HS-27A (cell line): ENCODE measurements around the gene PILRA.
"Not testable (repeated sequence)": the region's sequence is repeated elsewhere in the genome, so short reads cannot be mapped to it uniquely, and the experiment has no call there.

Experiments
- DNase-seq: peaks from one replicate; pipeline ENCODE4 v3.0.0-alpha.2; 2012; ENCODE audit warnings: low read depth, missing footprints

The PILRA gene

DNA sequence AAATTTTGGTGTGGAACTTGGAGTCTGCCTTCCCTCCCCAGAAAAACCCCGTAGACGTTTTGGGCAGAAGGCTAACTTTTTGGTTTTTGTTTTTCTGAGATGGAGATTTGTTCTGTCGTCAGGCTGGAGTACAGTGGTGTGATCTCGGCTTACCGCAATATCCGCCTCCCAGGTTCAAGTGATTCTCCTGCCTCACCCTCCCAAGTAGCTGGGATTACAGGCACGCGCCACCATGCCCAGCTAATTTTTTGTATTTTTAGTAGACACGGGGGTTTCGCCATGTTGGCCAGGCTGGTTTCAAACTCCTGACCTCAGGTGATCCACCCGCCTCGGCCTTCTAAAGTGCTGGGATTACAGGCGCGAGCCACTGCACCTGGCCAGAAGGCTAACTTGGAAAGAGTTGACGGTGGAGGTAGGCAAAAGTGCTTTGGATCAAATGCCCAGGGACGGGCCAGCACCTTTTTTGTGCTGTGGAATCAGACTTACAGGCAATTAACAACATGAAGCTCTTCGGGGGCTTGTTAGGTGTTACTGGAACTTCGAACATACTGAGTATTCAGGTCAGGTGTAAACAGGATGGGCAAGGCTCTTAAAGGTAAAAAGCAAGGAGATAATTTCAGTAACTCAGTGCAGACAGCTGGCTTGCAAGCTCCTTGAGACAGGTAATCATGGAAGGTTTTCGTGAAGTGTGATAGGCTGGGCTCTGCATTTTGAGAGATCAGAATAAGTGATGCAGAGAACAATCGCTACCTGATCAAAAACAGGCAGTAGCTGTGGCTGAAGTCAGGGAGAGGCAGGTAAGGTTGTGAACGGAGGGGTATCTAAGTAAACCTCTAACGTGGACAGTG, 61.2 kb downstream of the PILRA start:
- DNase-seq, result no peak

DNA sequence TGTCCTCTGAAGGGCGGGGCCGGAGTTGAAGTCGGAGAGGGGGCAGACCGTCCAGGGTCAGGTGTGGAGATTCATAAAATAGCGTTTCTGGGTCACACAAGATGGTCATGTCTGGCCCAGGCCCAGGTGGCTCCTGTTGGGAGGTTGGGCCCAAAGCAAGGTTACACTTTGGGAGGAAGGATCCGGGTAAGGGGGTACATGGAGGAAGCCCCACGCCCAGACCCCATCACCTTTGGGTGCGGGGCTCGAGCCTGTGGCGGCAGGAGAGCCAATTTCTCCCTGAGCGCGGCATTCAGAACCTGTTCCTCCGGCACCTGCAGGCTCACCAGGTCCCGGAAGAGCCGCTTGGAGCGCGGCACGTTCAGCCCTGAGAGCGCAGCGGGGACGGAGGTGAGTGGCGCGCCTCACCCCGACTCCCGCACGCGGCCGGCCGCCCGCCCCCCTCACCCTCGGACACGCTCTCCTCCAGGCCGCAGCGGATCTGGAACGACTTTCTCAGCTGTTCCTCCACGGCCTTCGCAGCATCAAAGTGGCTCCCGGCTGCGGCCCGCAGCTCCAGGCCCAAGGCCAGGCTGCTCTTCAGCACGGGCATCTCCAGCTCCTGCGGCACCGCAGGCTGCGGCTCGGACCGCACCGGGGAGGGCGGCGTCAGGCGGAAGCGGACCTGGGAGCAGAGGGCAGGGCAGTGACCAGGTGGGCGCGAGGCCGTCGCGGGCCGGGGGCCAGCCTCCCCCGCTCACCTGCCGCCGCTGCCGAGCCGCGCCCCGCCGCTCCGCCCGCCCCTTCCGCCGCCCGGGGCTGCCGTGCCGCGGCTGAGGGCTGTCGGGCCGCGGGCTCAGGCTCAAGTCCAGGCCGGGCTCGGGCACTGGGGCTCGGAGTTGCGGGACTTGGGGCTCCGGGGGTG, 62.4 kb downstream of the PILRA start:
- no peak for DNase-seq

DNA sequence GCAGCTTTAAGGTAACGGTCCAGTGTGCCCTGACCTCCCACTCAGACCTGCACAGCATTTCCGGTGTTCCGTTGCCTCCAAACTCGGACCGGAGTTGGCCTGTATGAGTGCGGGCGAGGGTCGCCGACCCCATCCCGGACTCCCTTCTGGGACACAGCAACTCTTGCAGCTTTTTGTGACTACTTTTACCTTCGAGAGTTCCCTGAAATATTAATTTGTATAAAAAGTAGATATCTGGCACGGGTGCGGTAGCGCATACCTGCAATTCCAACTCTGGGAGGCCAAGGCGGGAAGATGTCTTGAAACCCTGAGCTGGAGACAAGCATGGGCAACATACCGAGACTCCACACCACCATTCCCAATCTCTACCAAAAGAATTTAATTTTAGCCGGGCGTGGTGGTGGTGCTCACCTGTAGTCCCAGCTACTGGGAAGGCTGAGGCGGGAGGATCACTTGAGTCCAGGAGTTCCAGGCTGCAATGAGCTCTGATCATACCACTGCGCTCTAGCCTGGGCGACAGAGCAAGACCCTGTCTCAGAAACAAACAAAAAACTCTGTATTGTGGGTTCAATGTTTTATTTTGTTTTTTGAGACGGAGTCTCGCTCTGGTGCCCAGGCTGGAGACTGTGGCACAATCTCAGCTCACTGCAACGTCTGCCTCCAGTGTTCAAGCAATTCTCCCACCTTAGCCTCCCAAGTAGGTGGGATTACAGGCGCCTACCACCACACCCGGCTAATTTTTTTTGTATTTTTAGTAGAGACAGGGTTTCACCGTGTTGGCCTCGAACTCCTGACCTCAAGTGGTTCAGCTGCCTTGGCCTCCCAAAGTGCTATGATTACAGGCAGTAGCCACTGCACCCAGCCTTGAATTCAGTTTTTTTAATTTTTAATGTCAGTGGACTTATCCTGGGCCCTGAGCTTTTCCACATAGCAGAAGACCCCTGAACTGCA, 64.1 kb downstream of the PILRA start:
- DNase-seq, result no peak

DNA sequence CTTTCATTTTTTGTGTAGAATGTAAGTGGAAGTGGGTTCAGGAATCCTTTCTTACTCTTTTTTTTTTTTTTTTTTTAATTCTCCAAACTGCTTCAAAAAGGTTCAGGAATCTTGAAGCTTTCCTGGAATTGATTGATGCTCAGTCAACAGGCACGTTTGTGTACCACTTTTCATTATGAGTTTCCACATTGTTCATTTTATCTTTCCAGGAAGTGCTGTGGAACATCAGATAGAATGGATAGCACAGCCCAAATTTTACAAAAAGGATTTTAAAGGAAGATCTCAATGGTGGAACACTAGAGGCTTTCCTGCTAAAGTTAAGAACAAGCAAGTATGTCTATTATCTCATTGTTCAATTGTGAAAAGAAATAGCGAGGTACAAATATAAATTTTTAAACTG, 64.9 kb downstream of the PILRA start:
- no peak for DNase-seq

DNA sequence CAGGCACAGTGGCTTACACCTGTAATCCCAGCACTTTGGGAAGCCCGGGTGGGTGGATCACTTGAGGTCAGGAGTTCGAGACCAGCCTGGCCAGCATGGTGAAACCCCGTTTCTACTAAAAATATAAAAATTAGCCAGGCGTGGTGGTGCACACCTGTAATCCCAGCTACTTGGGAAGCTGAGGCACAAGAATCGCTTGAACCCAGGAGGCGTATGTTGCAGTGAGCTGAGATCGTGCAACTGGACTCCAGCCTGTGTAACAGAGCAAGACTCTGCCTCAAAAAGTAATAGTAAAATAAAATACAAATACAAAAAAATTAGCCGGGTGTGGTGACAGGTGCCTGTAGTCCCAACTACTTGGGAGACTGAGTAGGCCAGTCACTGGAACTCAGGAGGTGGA, 65.4 kb downstream of the PILRA start:
- not testable (repeated sequence) for DNase-seq

DNA sequence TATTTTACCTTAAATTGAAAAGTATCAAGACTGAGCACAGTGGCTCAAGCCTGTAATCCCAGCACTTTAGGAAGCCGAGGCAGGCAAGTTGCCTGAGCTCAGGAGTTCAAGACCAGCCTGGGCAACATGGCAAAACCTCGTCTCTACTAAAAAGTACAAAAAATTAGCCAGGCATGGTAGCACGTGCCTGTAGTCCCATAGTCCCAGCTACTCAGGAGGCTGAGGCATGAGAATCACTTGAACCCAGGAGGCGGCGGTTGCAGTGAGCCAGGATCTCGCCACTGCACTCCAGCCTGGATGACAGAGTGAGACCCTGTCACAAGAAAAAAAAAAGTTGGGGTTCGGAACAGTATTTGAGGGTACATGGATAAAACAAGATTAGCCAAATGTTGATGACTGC, 66.0 kb downstream of the PILRA start:
- not testable (repeated sequence) for DNase-seq

DNA sequence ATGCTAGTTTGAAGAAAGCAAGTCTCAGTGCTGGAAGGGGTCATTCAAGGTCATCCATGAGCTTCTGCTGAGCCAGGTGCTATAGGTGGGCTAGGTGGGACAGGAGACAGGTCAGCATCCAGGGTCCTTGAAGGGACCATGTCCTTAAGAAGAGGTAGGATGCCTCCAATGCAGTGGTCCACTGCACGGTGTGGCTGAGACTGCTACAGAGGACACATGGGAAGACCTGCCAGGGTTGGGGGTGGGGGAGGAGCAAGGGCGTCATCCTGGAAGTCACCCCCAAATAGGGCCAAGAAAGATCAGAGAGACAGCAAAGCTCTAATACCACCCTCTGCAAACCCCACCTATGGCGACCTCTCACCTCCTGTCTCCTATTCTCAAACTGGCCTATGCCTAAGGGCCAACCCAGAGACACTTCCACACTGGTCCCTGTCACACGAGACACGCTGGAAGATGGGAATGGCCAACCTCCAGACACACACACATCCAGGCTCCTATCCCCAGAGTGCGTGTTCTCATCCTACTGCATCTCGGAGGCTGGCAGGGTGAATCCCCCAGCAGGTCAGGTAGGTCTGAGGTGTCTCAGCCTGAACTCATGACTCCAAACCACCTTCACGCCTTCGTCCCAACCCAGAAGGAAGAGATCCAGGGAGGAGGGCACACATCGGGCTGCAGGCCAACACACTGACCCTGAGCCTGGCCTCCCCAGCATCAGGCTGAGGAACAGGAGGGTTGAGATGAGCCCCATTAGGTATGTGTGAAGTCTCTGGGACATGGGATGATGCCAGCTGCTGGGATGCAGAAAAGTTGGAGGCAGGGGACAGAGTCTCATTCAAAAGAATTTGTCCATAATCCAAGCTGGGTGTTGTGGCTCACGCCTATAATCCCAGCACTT, 68.6 kb downstream of the PILRA start:
- DNase-seq, result no peak

DNA sequence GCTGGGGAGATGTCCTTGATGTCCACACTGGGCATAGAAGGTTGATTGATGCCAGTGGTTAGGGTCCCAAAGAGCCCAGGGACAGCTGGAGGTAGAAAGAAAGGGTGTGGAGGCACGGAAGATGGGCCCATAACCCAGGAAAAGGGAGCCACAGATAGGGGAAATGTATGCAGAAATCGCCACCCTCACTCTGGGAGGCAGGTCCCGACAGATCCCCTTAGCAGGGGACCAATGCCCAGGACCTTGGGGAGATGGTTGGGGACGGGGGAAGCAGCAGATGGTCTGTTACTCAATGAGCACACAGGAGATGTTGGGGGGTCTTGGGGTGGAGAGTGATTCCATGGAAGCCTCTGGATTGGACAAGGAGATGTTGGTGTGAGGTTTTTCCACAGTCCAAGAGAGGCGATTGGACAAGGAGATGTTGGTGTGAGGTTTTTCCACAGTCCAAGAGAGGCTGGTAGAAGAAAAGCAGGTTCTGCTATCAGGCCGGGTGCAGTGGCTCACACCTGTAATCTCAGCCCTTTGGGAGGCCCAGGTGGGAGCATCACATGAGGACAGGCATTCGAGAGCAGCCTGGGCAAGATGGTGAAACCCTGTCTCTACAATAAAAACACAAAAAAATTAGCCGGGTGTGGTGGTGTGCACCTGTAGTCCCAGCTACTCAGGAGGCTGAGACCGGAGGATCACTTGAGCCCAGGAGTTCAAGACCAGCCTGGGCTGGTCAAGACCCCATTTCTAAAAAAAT, 70.0 kb downstream of the PILRA start:
- no peak for DNase-seq

DNA sequence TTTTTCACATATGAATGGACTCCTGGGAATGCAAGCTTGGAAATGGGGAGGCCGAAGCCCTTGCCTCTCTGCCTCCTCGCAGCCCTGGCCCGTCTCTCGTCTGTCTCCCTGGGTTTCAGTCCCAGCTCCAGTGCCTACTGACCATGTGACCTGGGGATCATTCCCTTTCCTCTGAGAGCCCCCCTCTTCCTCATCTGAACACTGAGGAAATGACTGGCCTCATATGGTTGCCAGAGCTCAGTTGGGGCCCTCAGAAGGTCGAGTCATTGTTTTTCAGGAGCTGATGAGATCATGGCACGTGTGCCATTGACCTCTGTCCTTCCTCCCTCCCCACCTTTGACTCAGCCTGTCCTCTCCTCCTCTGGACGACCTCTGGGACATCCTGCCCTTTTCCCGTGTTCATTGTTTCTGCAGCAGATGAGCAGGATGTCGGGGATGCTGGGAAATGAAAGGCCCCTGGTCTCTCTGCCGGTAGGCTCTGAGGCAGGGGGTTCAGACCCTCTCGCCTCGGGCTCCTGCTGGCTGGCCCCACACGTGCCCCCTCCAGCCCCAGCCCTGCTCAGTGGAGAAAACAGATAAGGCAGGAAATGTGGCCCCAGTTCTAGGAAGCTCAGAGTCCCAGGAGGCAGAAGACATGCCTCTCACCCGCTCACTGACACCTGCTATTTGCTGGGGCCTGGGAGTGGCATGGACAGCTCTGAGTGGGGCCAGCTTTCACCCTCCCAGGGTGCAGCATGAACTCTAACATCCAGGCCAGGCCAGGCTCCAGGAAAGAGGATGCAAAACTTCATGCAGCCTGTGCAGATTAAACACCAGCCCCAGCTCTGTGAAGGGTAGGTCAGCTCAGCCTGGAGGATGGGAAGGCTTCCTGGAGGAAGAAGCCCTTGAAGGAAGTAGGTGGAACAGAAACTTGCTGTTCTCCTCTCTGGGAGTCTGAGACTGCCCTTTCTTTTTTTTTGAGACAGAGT, 71.3 kb downstream of the PILRA start:
- no peak for DNase-seq

DNA sequence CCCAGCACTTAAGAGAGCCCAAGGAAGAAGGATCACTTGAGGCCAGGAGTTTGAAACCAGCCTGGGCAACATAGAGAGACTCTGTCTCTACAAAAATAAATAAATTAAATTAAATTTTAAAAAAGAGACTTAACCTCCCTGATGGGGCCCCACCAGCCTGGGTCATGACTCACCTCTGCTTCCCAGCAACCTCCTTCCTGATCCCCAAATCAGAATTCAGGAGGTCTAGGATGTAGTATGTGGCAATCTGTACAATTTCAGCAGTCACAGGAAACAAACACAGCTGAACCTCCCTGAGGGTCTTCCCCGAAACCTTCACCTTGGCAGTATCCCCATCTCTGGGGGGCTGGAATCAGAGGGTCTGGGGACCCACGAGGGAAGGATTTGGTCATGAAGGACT, 72.8 kb downstream of the PILRA start:
- DNase-seq, result no peak

DNA sequence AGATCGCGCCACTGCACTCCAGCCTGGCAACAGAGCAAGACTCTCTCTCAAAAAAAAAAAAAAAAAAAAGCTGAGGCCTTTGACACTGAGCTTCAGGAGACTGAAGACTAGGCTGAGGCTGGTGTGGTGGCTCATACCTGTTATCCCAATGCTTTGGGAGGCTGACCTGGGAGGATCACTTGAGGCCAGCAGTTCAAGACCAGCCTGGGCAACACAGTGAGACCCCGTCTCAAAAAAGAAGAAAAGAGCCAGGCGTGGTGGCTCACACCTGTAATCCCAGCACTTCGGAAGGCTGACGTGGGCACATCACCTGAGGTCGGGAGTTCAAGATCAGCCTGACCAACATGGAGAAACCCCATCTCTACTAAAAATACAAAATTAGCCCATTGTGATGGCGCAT, 74.1 kb downstream of the PILRA start:
- not testable (repeated sequence) for DNase-seq

DNA sequence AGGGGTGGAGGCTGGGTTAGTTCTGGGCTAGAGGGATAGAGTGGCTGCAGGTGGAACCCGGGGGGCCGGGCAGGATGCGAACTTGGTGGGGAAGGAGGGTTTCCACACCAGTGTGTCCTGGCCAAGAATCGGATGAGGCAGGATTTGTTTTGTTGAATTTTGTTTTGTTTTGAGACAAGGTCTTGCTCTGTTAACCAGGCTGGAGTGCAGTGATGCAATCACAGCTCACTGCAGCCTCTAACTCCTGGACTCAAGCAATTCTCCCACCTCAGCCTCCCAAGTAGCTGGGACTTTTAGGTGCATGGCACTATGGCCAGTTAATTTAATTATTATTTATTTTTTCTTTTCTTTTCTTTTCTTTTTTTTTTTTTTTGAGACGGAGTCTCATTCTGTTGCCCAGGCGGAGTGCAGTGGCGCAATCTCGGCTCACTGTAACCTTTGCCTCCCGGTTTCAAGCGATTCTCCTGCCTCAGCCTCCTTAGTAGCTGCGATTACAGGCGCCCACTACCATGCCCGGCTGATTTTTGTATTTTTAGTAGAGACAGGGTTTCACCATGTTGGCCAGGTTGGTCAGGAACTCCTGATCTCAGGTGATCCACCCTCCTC, 76.0 kb downstream of the PILRA start:
- no peak for DNase-seq
